Sigmoid colon (tissue), 7 donors: ENCODE data around the gene LDB2. TPM values are rescaled to one million over a fixed set of nuclear protein-coding genes. Genes with fewer than 3 reads are reported as not detected.

ENCODE experiments used
- DNase-seq: peaks from one replicate; pipeline ENCODE4 v3.0.0-alpha.2; 2019
- H3K27ac ChIP-seq, 4 donors: fragments of 200-600 bp; sonication (generic); one replicate each; pipeline ENCODE4 v1.5.1; 2016 to 2019; ENCODE audit warnings: mild to moderate bottlenecking in 1 of 4
- H3K27me3 ChIP-seq, 3 donors: fragments of 200-600 bp; sonication (generic); one replicate each; pipeline ENCODE4 v1.5.1; 2019; ENCODE audit warnings: mild to moderate bottlenecking in 1 of 3
- H3K36me3 ChIP-seq, 4 donors: fragments of 200-600 bp; sonication (generic); one replicate each; pipeline ENCODE4 v1.5.1; 2016 to 2019
- H3K4me1 ChIP-seq, 4 donors: fragments of 200-600 bp; sonication (generic); one replicate each; pipeline ENCODE4 v1.5.1; 2017 to 2019
- H3K4me3 ChIP-seq, 4 donors: fragments of 200-600 bp; sonication (generic); one replicate each; pipeline ENCODE4 v1.5.1; 2017 to 2019; ENCODE audit warnings: mild to moderate bottlenecking in 2 of 4, moderate library complexity in 1 of 4
- H3K9me3 ChIP-seq, 4 donors: fragments of 200-600 bp in 3 of 4; sonication (generic) in 3 of 4; one replicate each; pipeline versions ENCODE4 v1.5.1 to v1.6.1; 2013 to 2019
- EP300 ChIP-seq, 4 donors: sonication (generic); formaldehyde crosslinking; IDR thresholded peaks; one replicate each; pipeline ENCODE4 v1.6.1; 2017; ENCODE audit warnings: antibody characterized with exemption in 4 of 4
- POLR2A ChIP-seq, 2 donors: fragments of 450-650 bp; IDR thresholded peaks; one replicate each; pipeline ENCODE4 v1.6.1; 2016; ENCODE audit warnings: antibody characterized with exemption in 2 of 2, mild to moderate bottlenecking in 2 of 2, moderate library complexity in 2 of 2
- POLR2AphosphoS5 ChIP-seq, 4 donors: sonication (generic); formaldehyde crosslinking; IDR thresholded peaks; one replicate each; pipeline ENCODE4 v1.6.1; 2017; ENCODE audit warnings: antibody characterized with exemption in 4 of 4
- WGBS, 2 donors: extraction: QIAGEN DNeasy Blood & Tissue Kit; methylation state at CpG; one replicate each; pipeline ENCODE4 v1.1.7; 2013; 5-methylcytosine and 5-hydroxymethylcytosine counted together
- intact Hi-C: fragments of 100-400 bp; cut with DNase I; formaldehyde crosslinking; loops from one replicate; pipeline ENCODE4 v1.15.1; 2023
- polyA plus RNA-seq, 3 donors: library from polyadenylated mRNA; stranded (reverse); fragments of 200-250 nt; gene quantifications; one replicate each; pipeline ENCODE4 v1.2.3, GENCODE V29; 2013
- total RNA-seq, 4 donors: library from RNA; depleted of rRNA; stranded (reverse); fragments of >200 nt; gene quantifications; one replicate each; pipeline ENCODE4 v1.1.0, GENCODE V29; 2016
- TF ChIP-seq, protein P1 (sequence below), 4 experiments: fragments of 450-650 bp in 3 of 4; fragments of 200-600 bp in 1 of 4; IDR thresholded peaks; one replicate each; pipeline ENCODE4 v1.5.1; 2016 to 2019; ENCODE audit warnings: antibody characterized with exemption in 4 of 4, mild to moderate bottlenecking in 3 of 4, moderate library complexity in 2 of 4
- donor health status: healthy with polysubstance abuse.
- donor health status: Bipolar disorder and iron deficiency.
- donor health status: healthy.

Gene LDB2
- total and polyA plus RNA-seq, 7 donors = 2.1 to 28.5 (median 18.3) TPM

DNA sequence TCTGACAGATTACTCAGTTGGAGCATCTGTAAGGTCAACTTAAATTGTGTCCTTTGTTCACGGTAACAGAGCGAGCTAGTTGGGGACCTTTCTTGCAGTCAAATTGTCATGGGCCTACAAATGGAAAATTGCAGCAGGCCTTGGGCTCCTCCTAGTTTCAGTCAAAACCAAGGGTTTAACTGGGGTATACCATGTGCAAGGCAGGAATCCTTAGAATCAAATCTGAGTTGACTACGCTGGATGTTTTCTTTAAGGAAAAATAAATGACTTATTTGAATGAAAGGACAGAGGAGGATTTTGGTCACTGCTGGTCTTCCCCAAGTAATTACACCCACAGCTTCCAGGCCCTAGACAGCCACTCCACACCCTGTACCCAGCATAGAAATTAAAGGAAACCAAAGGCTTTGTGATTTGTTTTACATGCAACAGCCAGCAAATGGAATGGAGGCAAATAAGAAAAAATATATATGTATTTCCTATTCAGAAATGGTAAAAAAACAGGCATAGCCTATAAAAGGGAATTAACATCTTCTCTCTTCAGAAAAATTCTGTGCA is 307.1 kb downstream of the LDB2 start:
- DNase-seq = no peak
- no peak for TF ChIP-seq POLR2A (IDR thresholded peaks at IDR 0.05)
- no peak for TF ChIP-seq POLR2AphosphoS5 (IDR thresholded peaks at IDR 0.05)
- TF ChIP-seq, protein P1, sequence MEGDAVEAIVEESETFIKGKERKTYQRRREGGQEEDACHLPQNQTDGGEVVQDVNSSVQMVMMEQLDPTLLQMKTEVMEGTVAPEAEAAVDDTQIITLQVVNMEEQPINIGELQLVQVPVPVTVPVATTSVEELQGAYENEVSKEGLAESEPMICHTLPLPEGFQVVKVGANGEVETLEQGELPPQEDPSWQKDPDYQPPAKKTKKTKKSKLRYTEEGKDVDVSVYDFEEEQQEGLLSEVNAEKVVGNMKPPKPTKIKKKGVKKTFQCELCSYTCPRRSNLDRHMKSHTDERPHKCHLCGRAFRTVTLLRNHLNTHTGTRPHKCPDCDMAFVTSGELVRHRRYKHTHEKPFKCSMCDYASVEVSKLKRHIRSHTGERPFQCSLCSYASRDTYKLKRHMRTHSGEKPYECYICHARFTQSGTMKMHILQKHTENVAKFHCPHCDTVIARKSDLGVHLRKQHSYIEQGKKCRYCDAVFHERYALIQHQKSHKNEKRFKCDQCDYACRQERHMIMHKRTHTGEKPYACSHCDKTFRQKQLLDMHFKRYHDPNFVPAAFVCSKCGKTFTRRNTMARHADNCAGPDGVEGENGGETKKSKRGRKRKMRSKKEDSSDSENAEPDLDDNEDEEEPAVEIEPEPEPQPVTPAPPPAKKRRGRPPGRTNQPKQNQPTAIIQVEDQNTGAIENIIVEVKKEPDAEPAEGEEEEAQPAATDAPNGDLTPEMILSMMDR (IDR thresholded peaks at IDR 0.05) = no peak
- TF ChIP-seq EP300 (IDR thresholded peaks at IDR 0.05) = no peak
- Histone ChIP-seq H3K36me3 (no peaks in the 10 kb centered on the region), H3K27ac (no peak overlapping the region), H3K4me1 (no peaks in the 10 kb centered on the region), H3K9me3 (no peaks in the 10 kb centered on the region), H3K4me3 (no peak overlapping the region), H3K27me3 (no peaks in the 10 kb centered on the region)
- intact Hi-C loops = no loop called here
- 95% methylated on average over 3 of the region's 3 CpGs for WGBS, 2 donors

DNA sequence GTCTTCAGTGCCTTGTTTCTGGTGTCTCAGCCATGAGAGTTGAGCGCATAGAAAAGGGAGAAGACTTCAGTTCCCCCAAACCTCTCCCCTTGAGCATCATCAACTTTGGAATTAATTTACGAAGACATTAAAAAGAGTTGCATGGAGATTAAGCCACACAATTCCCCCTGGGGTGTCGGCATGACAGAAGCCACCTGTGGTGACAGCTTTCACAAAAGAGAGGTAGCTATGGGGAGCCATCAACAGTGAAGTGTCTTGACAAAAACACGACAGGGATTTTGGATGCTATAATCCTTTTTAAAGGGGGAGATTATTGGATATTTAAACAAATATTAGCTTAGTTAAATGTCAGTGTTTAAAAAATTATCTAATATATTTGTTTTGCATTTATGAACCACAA is 307.6 kb downstream of the LDB2 start:
- WGBS, 2 donors = 57 to 64% methylated on average over 4 of the region's 4 CpGs
- intact Hi-C loops = no loop called here
- H3K4me1 ChIP-seq = no peaks in the 10 kb centered on the region

DNA sequence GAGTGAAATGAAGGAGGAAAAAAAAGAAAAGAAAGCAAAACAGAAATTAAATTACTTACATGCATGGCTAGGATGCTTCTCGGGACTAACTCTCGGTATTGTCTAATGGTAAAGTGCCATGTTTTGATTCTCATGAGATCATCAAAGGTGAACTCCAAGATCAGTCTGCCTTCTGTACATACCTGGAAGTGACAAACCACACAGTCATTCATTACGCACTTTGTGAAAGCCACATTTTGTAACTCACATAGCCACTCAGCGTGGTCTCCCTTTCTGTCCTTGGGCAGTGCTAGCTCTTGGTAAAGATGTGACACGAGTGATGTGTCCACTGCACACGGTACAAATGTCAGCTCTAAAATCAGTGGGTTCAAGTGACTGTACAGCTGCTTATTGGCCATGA is 309.8 kb downstream of the LDB2 start:
- Histone ChIP-seq H3K9me3 (no peaks in the 10 kb centered on the region), H3K27ac (no peak overlapping the region), H3K4me1 (no peaks in the 10 kb centered on the region), H3K36me3 (no peaks in the 10 kb centered on the region), H3K27me3 (no peaks in the 10 kb centered on the region), H3K4me3 (no peak overlapping the region)
- DNase-seq = no peak
- no peak for TF ChIP-seq POLR2A (IDR thresholded peaks at IDR 0.05)
- no peak for TF ChIP-seq POLR2AphosphoS5 (IDR thresholded peaks at IDR 0.05)
- TF ChIP-seq, protein P1 (IDR thresholded peaks at IDR 0.05) = no peak
- TF ChIP-seq EP300 (IDR thresholded peaks at IDR 0.05) = no peak
- intact Hi-C loops = no loop called here
- 81 to 91% methylated on average over 6 of the region's 6 CpGs for WGBS, 2 donors

More for the DNA sequence above, 307.6 kb downstream of the LDB2 start:
- Histone ChIP-seq H3K36me3 (no peaks in the 10 kb centered on the region), H3K27me3 (no peaks in the 10 kb centered on the region), H3K27ac (no peak overlapping the region), H3K4me3 (no peak overlapping the region), H3K9me3 (no peaks in the 10 kb centered on the region)
- DNase-seq = no peak
- no peak for TF ChIP-seq POLR2A (IDR thresholded peaks at IDR 0.05)
- no peak for TF ChIP-seq EP300 (IDR thresholded peaks at IDR 0.05)
- TF ChIP-seq, protein P1 (IDR thresholded peaks at IDR 0.05) = no peak
- no peak for TF ChIP-seq POLR2AphosphoS5 (IDR thresholded peaks at IDR 0.05)

DNA sequence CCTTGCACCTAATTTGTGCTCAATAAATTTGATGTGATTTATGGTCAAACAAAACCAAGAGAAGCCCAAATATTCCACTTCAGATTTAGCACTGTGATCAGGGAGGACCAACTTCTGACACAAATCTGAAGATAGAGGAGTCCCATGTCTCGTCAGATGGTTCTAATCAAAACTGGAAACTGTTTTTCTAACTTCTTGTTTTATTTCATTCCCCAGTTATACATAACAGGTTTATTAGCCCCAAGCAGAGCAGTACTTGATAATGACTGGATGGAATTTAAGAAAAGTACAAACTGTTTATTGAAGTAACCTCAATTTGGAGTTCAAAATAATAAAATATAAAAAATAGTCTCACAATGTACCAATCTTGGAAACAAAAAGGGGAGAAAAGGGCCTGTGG is 310.3 kb downstream of the LDB2 start:
- TF ChIP-seq EP300 (IDR thresholded peaks at IDR 0.05) (no peak), POLR2AphosphoS5 (IDR thresholded peaks at IDR 0.05) (no peak), POLR2A (IDR thresholded peaks at IDR 0.05) (no peak)
- TF ChIP-seq, protein P1 (IDR thresholded peaks at IDR 0.05) = no peak
- H3K9me3 ChIP-seq = no peaks in the 10 kb centered on the region
- H3K4me3 ChIP-seq = no peak overlapping the region
- H3K36me3 ChIP-seq = no peaks in the 10 kb centered on the region
- DNase-seq = no peak
- intact Hi-C loops = no loop called here
- H3K4me1 ChIP-seq = no peaks in the 10 kb centered on the region
- no peak overlapping the region for H3K27ac ChIP-seq
- no peaks in the 10 kb centered on the region for H3K27me3 ChIP-seq
- 68 to 84% methylated on average over 1 of the region's 1 CpG for WGBS, 2 donors

DNA sequence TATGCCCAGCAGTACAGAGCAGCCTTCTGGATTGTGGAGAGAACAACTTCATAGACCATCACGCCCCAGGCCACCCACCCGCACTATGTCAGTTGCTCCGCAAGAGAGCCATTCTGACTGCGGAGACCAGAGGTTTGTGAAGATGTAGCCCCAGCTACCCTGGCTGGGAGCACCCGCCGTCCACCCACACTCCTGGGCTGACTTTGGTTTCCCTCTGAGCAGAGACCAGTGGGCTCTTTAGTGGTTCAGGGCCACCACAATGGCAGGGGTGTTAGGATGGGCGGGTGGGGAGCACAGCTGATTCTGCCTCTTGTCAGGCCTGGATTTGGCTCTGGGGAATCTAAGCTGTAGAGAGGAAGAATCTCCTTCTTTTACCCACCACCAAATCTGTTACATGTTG is 313.4 kb downstream of the LDB2 start:
- 86 to 91% methylated on average over 7 of the region's 7 CpGs for WGBS, 2 donors
- intact Hi-C loops = no loop called here
- DNase-seq = no peak

More for the DNA sequence above, 313.4 kb downstream of the LDB2 start:
- Histone ChIP-seq H3K27ac (no peak overlapping the region), H3K9me3 (no peaks in the 10 kb centered on the region), H3K36me3 (no peaks in the 10 kb centered on the region), H3K4me3 (no peak overlapping the region), H3K27me3 (no peaks in the 10 kb centered on the region), H3K4me1 (no peaks in the 10 kb centered on the region)
- TF ChIP-seq, protein P1 (IDR thresholded peaks at IDR 0.05) = no peak
- TF ChIP-seq EP300 (IDR thresholded peaks at IDR 0.05) (no peak), POLR2AphosphoS5 (IDR thresholded peaks at IDR 0.05) (no peak), POLR2A (IDR thresholded peaks at IDR 0.05) (no peak)
